Kidney epithelial cell (primary cell): ENCODE results near the gene SAT1. TPM values are rescaled to one million over a fixed set of nuclear protein-coding genes. Genes with fewer than 3 reads are reported as not detected.

Experiments used
- DNase-seq: peaks from one replicate; pipeline ENCODE4 v3.0.0-alpha.2; 2010; ENCODE audit warnings: low read depth
- H3K27me3 ChIP-seq: 2 replicates; pipeline ENCODE4 v1.6.0; 2011; ENCODE audit warnings: low read length; ENCODE audit not compliant: control insufficient read depth, insufficient read depth
- H3K36me3 ChIP-seq: 2 replicates; pipeline ENCODE4 v1.5.1; 2011; ENCODE audit warnings: low read length; ENCODE audit not compliant: control insufficient read depth, insufficient read depth
- H3K4me3 ChIP-seq: 2 replicates; pipeline ENCODE4 v1.5.1; 2011; ENCODE audit warnings: low read depth, mild to moderate bottlenecking, control low read depth, low read length
- CTCF ChIP-seq: IDR thresholded peaks from 2 replicates; pipeline ENCODE4 v1.5.1; 2011; ENCODE audit warnings: mild to moderate bottlenecking, moderate library complexity, low read length, control low read depth, inconsistent platforms; ENCODE audit not compliant: insufficient read depth, poor library complexity, severe bottlenecking
- total RNA-seq: library from RNA; depleted of rRNA; stranded (reverse); fragments of >200 nt; gene quantifications from 2 replicates; pipeline ENCODE4 v1.2.3, GENCODE V29; 2015

Gene SAT1
- total RNA-seq, 1 donor from 2014 or later = 1,207 TPM

- H3K36me3 ChIP-seq = no peaks in the 10 kb centered on the region
- no peak overlapping the region for H3K4me3 ChIP-seq
- DNase-seq = no peak
- no peak for TF ChIP-seq CTCF
- no peaks in the 10 kb centered on the region for H3K27me3 ChIP-seq
Measured at GRCh38 chrX:23759821-23760220, 23.2 kb upstream of the SAT1 start.

- DNase-seq = no peak
- TF ChIP-seq CTCF = no peak
- Histone ChIP-seq H3K4me3 (no peak overlapping the region), H3K36me3 (no peaks in the 10 kb centered on the region), H3K27me3 (no peaks in the 10 kb centered on the region)
Measured at GRCh38 chrX:23764188-23764984, 18.6 kb upstream of the SAT1 start.

GRCh38 chrX:23765449-23765848 lies 17.5 kb upstream of the SAT1 start:
- no peak for TF ChIP-seq CTCF
- no peak for DNase-seq
- Histone ChIP-seq H3K27me3 (no peaks in the 10 kb centered on the region), H3K36me3 (no peaks in the 10 kb centered on the region), H3K4me3 (no peak overlapping the region)

GRCh38 chrX:23765868-23766267 lies 17.1 kb upstream of the SAT1 start:
- no peak for TF ChIP-seq CTCF
- no peaks in the 10 kb centered on the region for H3K27me3 ChIP-seq
- no peaks in the 10 kb centered on the region for H3K36me3 ChIP-seq
- no peak for DNase-seq
- no peak overlapping the region for H3K4me3 ChIP-seq

- no peaks in the 10 kb centered on the region for H3K27me3 ChIP-seq
- DNase-seq = no peak
- no peak overlapping the region for H3K4me3 ChIP-seq
- TF ChIP-seq CTCF = no peak
- no peaks in the 10 kb centered on the region for H3K36me3 ChIP-seq
Measured at GRCh38 chrX:23766650-23767551, 16.1 kb upstream of the SAT1 start.
